ENCODE measurements around the gene ACER3.

Gene ACER3

DNA sequence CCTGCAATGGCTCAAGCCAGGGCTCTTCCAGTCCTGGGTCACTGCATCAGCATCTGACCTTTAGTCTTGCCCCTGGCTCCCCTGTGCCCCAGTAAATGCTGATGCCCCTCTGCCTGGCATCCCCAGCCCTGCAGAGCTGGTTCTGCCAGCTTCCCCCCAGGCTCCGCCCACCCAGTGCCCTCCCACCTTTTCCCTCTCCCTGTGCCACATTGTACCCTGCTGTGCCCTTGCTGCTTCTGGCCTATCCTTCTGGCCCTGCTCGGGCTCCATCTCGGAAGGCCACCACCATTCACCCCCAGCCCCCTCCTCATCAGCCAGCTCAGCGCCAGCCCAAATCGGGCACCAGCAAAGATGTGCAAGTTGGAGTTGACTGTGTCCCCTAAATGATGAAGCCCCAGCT, 213.5 kb downstream of the ACER3 start:
- H3K4me3 ChIP-seq (ENCODE audit: control insufficient read depth, low read depth, low read length): no peak overlapping the region
- TF ChIP-seq, protein P1, sequence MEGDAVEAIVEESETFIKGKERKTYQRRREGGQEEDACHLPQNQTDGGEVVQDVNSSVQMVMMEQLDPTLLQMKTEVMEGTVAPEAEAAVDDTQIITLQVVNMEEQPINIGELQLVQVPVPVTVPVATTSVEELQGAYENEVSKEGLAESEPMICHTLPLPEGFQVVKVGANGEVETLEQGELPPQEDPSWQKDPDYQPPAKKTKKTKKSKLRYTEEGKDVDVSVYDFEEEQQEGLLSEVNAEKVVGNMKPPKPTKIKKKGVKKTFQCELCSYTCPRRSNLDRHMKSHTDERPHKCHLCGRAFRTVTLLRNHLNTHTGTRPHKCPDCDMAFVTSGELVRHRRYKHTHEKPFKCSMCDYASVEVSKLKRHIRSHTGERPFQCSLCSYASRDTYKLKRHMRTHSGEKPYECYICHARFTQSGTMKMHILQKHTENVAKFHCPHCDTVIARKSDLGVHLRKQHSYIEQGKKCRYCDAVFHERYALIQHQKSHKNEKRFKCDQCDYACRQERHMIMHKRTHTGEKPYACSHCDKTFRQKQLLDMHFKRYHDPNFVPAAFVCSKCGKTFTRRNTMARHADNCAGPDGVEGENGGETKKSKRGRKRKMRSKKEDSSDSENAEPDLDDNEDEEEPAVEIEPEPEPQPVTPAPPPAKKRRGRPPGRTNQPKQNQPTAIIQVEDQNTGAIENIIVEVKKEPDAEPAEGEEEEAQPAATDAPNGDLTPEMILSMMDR (IDR thresholded peaks at IDR 0.05; ENCODE audit: control insufficient read depth, insufficient read depth, low read depth, low read length, missing control alignments): no peak
- no peak for DNase-seq (ENCODE audit: low read depth)

DNA sequence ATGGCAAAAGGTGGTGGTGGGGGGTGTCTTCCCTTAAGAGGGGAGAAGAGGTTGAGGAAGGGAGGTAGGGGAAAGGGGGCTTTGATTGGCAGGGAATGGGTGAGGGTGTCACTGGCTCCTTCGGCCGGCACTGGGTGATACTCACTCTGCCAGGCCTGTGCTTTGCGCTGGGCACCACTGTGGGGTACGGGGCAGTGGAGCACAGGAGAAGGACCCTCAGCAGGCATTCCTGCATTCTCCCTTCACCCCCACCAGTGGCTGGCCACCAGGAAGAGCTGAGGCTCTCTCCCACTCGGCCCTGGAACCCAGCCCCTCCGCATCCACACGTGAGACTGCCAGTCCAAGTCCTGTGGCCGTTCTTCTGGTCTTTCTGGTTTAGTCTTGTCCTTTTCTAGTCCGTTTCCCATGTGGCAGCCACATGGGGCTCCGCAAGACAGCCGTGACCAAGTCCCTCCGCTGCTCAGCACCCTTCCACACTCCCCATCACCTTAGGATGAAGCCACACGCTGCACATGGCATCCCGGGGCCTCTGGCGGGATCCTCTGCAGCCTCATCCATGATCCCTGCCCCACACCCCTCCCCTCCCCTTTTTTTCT, 214.0 kb downstream of the ACER3 start:
- TF ChIP-seq, protein P1 (IDR thresholded peaks at IDR 0.05; ENCODE audit: control insufficient read depth, insufficient read depth, low read depth, low read length, missing control alignments): no peak
- DNase-seq (ENCODE audit: low read depth): no peak
- H3K4me3 ChIP-seq (ENCODE audit: control insufficient read depth, low read depth, low read length): no peak overlapping the region

DNA sequence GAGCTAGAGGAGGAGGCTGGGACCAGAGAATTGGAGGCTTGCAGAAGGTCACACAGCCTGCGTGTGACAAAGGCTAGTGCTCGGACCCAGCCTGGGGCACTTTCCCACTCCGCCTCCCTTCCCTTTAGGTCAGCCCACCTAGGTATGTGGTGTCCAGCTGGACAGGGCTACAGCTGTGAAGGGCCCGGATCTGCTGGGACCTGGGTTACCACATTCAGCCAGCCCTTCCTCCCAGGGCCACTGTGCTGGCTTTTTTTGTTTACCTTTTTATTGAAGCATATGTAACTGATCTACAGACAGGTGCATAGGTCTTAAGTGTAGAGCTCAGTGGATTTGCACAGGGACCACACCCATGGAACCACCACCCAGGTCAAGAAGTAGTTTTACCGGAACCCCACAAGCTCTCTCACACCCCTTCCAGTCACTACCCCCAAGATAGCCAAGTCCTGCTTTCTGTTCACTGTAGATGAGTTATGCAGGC, 214.7 kb downstream of the ACER3 start:
- TF ChIP-seq, protein P1 (IDR thresholded peaks at IDR 0.05; ENCODE audit: control insufficient read depth, insufficient read depth, low read depth, low read length, missing control alignments): no peak
- DNase-seq (ENCODE audit: low read depth): no peak

More for the DNA sequence above, 214.7 kb downstream of the ACER3 start:
- no peak overlapping the region for H3K4me3 ChIP-seq (ENCODE audit: control insufficient read depth, low read depth, low read length)

All from AG09309 (cell line).